Keratinocyte (primary cell): ENCODE measurements around the gene CENPA. TPM values are rescaled to one million over a fixed set of nuclear protein-coding genes. Genes with fewer than 3 reads are reported as not detected.
A peak's percentile ranks its signal among the peaks of the same experiment; 100 is the strongest.

ENCODE experiments used
- DNase-seq: peaks from one replicate; pipeline ENCODE4 v3.0.0-alpha.2; 2011; ENCODE audit warnings: low read depth, missing footprints, low spot score
- FAIRE-seq: peaks from 2 replicates; lab custom pipeline; 2011; peaks lifted over from hg19 to GRCh38; lab: Jason Lieb, UNC
- H2AFZ ChIP-seq: 2 replicates; pipeline ENCODE4 v1.6.0; 2012; ENCODE audit warnings: low read length, control low read depth, inconsistent platforms; ENCODE audit not compliant: control insufficient read depth
- H3K27ac ChIP-seq: 2 replicates; pipeline ENCODE4 v1.5.1; 2011; ENCODE audit warnings: low read length; ENCODE audit not compliant: control insufficient read depth, insufficient read depth
- H3K27me3 ChIP-seq: 3 replicates; pipeline ENCODE4 v1.6.0; 2011; ENCODE audit warnings: low read length; ENCODE audit not compliant: control insufficient read depth, insufficient read depth; ENCODE audit errors: extremely low read depth
- H3K36me3 ChIP-seq, 2 experiments: 2 replicates in 1 of 2; 3 replicates in 1 of 2; pipeline ENCODE4 v1.5.1; 2011; ENCODE audit warnings: low read length in 2 of 2, mild to moderate bottlenecking in 1 of 2; ENCODE audit not compliant: control insufficient read depth in 2 of 2, insufficient read depth in 2 of 2; ENCODE audit errors: extremely low read depth in 1 of 2
- H3K4me1 ChIP-seq: 3 replicates; pipeline ENCODE4 v1.5.1; 2011; ENCODE audit warnings: low read length; ENCODE audit not compliant: control insufficient read depth, insufficient read depth; ENCODE audit errors: extremely low read depth
- H3K4me2 ChIP-seq: 3 replicates; pipeline ENCODE4 v1.6.0; 2011; ENCODE audit warnings: low read depth, low read length; ENCODE audit not compliant: control insufficient read depth, insufficient read depth; ENCODE audit errors: extremely low read depth
- H3K4me3 ChIP-seq, 3 experiments: fragments of 200-600 bp in 1 of 3; sonication (generic) in 1 of 3; 2 replicates in 2 of 3; 3 replicates in 1 of 3; pipeline ENCODE4 v1.5.1; 2011 to 2016; ENCODE audit warnings: low read length in 3 of 3, mild to moderate bottlenecking in 3 of 3, control low read depth in 2 of 3, inconsistent platforms in 1 of 3, low read depth in 1 of 3, mixed read lengths in 1 of 3, mixed run types in 1 of 3, moderate library complexity in 1 of 3; ENCODE audit not compliant: control insufficient read depth in 2 of 3, insufficient read depth in 2 of 3; ENCODE audit errors: extremely low read depth in 1 of 3
- H3K79me2 ChIP-seq: 2 replicates; pipeline ENCODE4 v1.6.0; 2012; ENCODE audit warnings: low read length; ENCODE audit not compliant: control insufficient read depth, insufficient read depth
- H3K9ac ChIP-seq: 3 replicates; pipeline ENCODE4 v1.6.0; 2011; ENCODE audit warnings: low read length; ENCODE audit not compliant: control insufficient read depth, insufficient read depth; ENCODE audit errors: extremely low read depth
- H3K9me1 ChIP-seq: 3 replicates; pipeline ENCODE4 v1.6.0; 2011; ENCODE audit warnings: low read length; ENCODE audit not compliant: control insufficient read depth, insufficient read depth; ENCODE audit errors: extremely low read depth
- H3K9me3 ChIP-seq: 2 replicates; pipeline ENCODE4 v1.5.1; 2012; ENCODE audit warnings: low read depth, low read length; ENCODE audit not compliant: control insufficient read depth
- H4K20me1 ChIP-seq: 3 replicates; pipeline ENCODE4 v1.6.0; 2011; ENCODE audit warnings: low read length; ENCODE audit not compliant: control insufficient read depth, insufficient read depth; ENCODE audit errors: extremely low read depth
- CTCF ChIP-seq, 3 experiments: IDR thresholded peaks in 1 of 3; conservative IDR thresholded peaks in 1 of 3; optimal IDR thresholded peaks in 1 of 3; 2 replicates in 2 of 3; 3 replicates in 1 of 3; pipeline versions ENCODE3 to v1.5.1; 2011; ENCODE audit warnings: low read length in 3 of 3, mild to moderate bottlenecking in 3 of 3, moderate library complexity in 2 of 3, control low read depth in 1 of 3, inconsistent platforms in 1 of 3; ENCODE audit not compliant: insufficient read depth in 2 of 3; ENCODE audit errors: extremely low read depth in 1 of 3
- EZH2 ChIP-seq: IDR thresholded peaks from one replicate; pipeline ENCODE4 v1.6.1; 2012; ENCODE audit warnings: inconsistent platforms, mild to moderate bottlenecking, low read length, moderate library complexity
- dilution Hi-C: fragments of 300-500 bp; cut with MboI; formaldehyde crosslinking; loops from one replicate; pipeline ENCODE4 v1.7.0; 2020; ENCODE audit warnings: low sequenced_read_pairs; ENCODE audit not compliant: extremely low pct_ligation_motif_present
- polyA plus RNA-seq, 5 experiments: library from polyadenylated mRNA; depleted of rRNA in 3 of 5; stranded (reverse) in 3 of 5; stranded (forward) in 1 of 5; unstranded in 1 of 5; fragments of >200 nt; gene quantifications; 1 replicate in 1 of 5; 2 replicates in 3 of 5; 3 replicates in 1 of 5; pipeline versions ENCODE4 v1.2.1 to v1.2.3, GENCODE V29; 2011 to 2012; ENCODE audit warnings: missing spikeins in 2 of 5, low read depth in 1 of 5, low replicate concordance in 1 of 5

Gene CENPA
- polyA plus RNA-seq, 1 donor (not counting 4 experiments of a cell fraction or from before 2014, with no cell fraction given) = 12.4 TPM

- no peak overlapping the region for H3K9ac ChIP-seq
- no peaks in the 10 kb centered on the region for H3K36me3 ChIP-seq
- no peaks in the 10 kb centered on the region for H3K4me1 ChIP-seq
- no peak overlapping the region for H3K4me3 ChIP-seq
- H3K27me3 ChIP-seq = no peaks in the 10 kb centered on the region
- no peaks in the 10 kb centered on the region for H3K9me3 ChIP-seq
- no peaks in the 10 kb centered on the region for H3K9me1 ChIP-seq
- H2AFZ ChIP-seq = no peak overlapping the region
- no peak overlapping the region for H3K27ac ChIP-seq
- no peaks in the 10 kb centered on the region for H3K79me2 ChIP-seq
- DNase-seq (no peak), FAIRE-seq (no peak)
- H4K20me1 ChIP-seq = no peaks in the 10 kb centered on the region
- H3K4me2 ChIP-seq = no peak overlapping the region
- dilution Hi-C loops = no loop called here
- no peak for TF ChIP-seq EZH2
- TF ChIP-seq CTCF (optimal IDR thresholded peaks at IDR 0.05 in 1 of 3, IDR thresholded peaks at IDR 0.05 in 1 of 3, conservative IDR thresholded peaks at IDR 0.05 in 1 of 3; ENCODE audit: extremely low read depth in 1 of 3, insufficient read depth in 2 of 3, low read length in 3 of 3) = peak in 1 of 3 experiments; percentile 5
Observed at GRCh38 chr2:26838121-26838906, 52.5 kb downstream of the CENPA start.

- FAIRE-seq (no peak), DNase-seq (no peak)
- Histone ChIP-seq H3K27ac (no peak overlapping the region), H3K79me2 (no peaks in the 10 kb centered on the region), H3K9ac (no peak overlapping the region), H3K27me3 (peaks cover 7% of the 10 kb centered on the region), H4K20me1 (no peaks in the 10 kb centered on the region), H3K4me2 (no peak overlapping the region), H3K4me1 (no peaks in the 10 kb centered on the region), H3K9me3 (no peaks in the 10 kb centered on the region), H3K4me3 (no peak overlapping the region), H2AFZ (no peak overlapping the region), H3K9me1 (no peaks in the 10 kb centered on the region), H3K36me3 (no peaks in the 10 kb centered on the region)
- TF ChIP-seq EZH2 = no peak
- peak; percentile 30 to 58 (median 38) for TF ChIP-seq CTCF (optimal IDR thresholded peaks at IDR 0.05 in 1 of 3, IDR thresholded peaks at IDR 0.05 in 1 of 3, conservative IDR thresholded peaks at IDR 0.05 in 1 of 3; ENCODE audit: extremely low read depth in 1 of 3, insufficient read depth in 2 of 3, low read length in 3 of 3)
- dilution Hi-C loops = no loop called here
Observed at GRCh38 chr2:26840937-26841610, 55.2 kb downstream of the CENPA start.
